GM12801 (cell line): ENCODE results near the gene MCRS1.

Source experiments
- TF ChIP-seq, protein P1 (sequence below): IDR thresholded peaks from one replicate; pipeline ENCODE4 v1.5.1; 2011; ENCODE audit warnings: control low read depth; ENCODE audit not compliant: insufficient read length; ENCODE audit errors: extremely low read depth

MCRS1 gene

DNA sequence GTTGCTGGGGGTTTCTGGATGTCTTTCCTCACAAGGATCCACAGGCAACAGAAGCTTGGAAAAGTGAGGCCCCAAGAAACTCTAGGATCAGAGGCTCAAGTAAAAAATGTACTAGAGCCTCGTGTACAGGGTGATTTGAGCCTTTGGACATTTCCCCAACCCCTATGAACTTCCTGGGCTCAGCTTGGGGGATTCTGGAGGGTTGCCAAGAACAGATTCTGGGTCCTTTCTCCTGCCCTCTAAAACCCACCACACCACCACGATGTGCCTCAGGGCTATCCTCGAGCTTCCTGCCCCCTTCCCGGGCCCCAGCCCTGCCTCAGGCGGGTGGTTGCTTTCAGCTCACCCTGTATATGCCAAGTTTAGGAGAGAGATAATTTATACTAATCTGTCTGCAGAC, 36.9 kb upstream of the MCRS1 start:
- TF ChIP-seq, protein P1, sequence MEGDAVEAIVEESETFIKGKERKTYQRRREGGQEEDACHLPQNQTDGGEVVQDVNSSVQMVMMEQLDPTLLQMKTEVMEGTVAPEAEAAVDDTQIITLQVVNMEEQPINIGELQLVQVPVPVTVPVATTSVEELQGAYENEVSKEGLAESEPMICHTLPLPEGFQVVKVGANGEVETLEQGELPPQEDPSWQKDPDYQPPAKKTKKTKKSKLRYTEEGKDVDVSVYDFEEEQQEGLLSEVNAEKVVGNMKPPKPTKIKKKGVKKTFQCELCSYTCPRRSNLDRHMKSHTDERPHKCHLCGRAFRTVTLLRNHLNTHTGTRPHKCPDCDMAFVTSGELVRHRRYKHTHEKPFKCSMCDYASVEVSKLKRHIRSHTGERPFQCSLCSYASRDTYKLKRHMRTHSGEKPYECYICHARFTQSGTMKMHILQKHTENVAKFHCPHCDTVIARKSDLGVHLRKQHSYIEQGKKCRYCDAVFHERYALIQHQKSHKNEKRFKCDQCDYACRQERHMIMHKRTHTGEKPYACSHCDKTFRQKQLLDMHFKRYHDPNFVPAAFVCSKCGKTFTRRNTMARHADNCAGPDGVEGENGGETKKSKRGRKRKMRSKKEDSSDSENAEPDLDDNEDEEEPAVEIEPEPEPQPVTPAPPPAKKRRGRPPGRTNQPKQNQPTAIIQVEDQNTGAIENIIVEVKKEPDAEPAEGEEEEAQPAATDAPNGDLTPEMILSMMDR = no peak

DNA sequence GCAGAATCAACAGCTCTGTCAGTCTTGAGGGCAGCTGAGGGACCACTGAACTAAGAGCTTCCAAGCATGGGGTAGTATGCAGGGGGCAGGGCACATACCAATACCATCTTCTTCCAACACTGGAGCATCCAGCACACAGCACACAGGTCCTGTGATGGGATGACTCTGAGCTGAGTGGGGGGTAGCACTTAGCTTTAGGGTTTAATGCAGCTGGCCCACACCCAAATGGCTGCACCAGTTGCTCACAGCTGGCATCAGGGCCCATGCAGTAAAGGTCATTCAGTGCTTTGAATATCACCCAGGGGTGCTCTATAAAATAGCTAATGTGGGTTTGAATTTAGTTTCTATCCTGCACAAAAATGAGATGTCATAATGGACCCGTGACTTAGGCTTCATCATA, 35.8 kb upstream of the MCRS1 start:
- TF ChIP-seq, protein P1 = no peak

DNA sequence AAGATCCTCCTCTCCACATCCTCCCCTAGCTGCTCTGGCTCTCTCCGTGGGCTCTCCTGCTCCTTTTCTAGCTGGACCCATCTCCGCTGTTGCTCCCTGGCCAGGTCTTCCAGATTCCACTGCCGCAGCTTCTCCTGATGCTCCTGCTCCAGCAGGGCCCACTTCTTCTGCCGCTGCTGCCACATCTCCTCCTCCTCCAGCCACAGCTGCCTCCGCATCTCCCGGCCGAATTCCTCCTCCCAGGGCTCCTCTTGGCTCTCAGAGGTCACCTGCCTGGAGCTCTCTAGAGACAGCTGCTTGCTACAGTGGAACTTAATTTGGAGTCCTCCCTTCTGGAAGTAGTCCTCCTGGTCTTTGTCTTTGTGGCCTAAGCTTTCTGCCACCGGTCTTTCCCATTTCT, 32.0 kb upstream of the MCRS1 start:
- TF ChIP-seq, protein P1 = no peak

DNA sequence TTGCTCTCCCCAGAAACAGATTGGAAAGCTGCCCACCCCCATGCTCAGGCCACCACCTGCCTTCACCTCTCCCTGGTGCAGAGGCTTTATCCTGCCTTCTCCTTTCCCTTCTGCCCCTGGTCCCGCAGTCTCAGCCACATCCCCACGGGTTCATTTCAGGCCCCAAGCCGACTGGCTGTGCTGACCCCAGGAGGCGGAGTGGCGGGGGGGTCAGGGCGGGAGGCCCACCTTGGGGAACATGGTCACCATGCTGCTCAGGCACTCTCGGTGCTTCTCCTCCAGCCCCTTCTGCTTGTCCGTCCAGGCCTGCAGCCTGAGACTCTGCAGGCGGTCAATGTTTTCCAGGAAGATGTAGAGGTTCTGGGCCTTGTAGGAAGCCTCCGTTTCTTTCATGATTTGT, 30.6 kb upstream of the MCRS1 start:
- TF ChIP-seq, protein P1 = no peak

DNA sequence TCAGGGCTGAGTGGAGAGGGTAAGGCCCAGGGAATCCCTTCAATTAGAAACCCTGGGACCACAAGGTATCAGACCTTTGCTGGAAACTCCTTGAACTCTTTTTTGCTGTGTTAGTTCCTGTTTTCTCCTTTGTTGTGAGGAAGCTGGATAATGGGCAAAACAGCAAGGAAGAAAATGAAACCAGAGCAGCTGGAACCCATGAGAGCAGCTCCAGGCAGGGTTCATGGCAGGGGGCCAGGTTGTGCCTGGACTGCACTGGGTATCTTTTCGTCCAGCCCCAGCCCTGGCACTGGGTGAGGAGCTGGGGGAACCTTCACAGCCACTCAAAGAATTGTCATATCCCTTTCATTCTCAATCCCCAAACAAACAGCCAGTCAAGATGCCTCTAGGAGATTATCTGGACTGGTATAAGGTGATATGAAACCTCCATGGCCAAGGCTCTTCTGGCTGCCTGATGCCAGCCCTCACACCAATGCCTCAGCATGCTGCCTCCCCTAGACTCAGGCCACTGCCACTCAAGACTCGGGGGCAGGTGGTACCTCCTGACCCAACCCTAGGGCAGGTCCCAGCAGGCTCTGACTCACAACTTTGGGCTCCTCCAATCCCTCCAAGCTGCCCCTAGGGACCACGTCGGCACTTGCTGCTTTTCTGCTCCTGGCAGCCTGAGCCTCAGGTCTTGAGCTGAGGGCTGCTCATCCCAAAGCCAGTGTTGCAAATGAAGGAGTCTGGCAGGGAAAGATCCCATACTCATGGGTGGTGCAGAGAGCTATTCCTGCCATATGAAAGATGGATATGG, 21.0 kb upstream of the MCRS1 start:
- TF ChIP-seq, protein P1 = no peak

DNA sequence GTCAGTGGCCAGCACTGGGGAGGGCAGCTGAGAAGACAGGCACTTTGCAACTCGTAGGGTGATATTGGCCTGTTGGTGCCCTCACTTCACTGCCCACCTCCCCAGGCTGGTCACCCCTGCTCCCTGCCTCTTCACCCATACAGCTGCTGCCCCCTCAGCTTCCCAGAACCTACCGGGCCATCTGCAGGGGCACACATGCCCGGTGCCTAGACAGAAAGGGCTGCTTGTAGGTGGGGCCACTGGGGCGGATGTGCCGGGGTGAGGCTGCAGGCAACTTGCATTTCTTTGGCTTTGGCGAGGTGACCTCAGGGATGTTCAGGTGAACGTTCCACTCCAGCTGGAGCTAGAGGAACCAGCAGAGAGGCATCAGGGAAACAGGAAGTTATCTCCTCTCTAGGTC, 20.3 kb upstream of the MCRS1 start:
- TF ChIP-seq, protein P1 = no peak

DNA sequence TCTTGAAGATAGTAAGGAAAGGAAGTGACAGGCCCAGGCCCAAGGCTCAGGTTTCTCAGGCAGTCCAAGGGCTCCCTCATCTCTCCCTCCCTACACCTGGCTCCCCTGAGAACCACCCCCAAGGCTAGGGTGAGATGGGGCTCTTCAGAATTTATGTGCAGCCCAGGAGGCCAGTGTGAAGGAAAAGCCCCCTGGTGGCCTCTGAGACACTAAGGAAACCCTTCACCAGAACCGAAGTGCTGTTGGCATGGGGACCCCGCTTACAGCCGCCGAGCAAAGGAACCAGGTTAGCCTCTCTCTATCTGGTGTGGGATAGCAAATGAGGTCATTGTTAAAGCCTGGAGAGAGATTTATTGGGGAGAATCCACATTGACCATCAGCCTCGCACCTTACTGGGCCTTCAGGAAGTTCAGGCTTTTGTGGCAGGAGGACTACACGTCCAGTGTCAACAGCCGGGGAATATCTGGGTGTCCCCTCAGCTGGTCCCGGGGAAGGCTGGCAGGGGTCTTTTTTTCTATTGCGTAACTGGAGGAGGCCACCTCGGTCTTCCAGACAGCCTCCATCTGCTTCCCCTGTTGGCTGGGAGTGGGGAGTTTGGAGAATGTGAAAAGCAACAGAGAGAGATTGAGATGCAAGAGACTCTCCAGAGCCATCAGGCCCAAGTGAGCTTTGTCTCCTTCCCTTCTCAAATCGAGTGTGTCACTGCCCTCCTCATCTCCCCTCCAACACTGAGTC, 19.4 kb upstream of the MCRS1 start:
- TF ChIP-seq, protein P1 = no peak
